Measurements from ENCODE around the gene ADARB2. TPM values are rescaled to one million over a fixed set of nuclear protein-coding genes. Genes with fewer than 3 reads are reported as not detected.

Gene ADARB2
- total RNA-seq, 4 donors from 2014 or later, result 0.13 to 6.1 (median 0.57) TPM

DNA sequence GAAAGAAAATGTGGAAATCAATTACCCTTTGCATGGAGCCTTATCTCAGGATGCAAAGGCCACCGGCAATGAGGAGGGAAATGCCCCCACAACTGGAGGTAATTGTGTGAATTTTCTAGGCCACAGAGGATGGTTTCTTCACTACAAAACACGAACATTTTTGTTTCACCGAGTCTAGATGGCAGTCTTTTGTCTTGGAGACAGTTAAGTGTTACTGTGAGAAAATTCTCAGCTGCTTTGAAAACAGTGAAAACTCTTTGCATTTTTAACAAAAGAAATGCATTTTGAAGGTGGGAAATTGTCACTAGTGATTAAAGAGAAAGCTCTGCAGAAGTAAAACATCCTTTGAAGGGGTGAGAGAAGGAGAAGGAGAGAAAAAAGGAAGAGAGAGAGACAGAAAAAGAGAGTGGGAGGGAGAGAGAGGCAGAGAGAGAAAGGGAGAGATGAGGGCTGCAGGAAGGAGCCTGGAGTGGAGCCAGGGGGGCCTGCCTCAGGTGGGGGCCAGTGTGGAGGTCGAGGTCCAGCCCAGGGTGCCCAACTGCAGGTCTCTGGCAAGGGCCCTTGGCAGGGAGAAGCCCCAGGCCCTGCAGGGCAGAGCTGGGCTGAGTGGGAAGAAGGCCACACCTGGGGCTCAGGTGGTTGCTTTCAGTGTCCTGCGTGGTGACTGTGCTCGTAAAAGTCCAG, 261.4 kb downstream of the ADARB2 start:
- DNase-seq (ENCODE audit: low spot score) (no peak), ATAC-seq (ENCODE audit: low FRiP score) (no peak)
- TF ChIP-seq, protein P1, sequence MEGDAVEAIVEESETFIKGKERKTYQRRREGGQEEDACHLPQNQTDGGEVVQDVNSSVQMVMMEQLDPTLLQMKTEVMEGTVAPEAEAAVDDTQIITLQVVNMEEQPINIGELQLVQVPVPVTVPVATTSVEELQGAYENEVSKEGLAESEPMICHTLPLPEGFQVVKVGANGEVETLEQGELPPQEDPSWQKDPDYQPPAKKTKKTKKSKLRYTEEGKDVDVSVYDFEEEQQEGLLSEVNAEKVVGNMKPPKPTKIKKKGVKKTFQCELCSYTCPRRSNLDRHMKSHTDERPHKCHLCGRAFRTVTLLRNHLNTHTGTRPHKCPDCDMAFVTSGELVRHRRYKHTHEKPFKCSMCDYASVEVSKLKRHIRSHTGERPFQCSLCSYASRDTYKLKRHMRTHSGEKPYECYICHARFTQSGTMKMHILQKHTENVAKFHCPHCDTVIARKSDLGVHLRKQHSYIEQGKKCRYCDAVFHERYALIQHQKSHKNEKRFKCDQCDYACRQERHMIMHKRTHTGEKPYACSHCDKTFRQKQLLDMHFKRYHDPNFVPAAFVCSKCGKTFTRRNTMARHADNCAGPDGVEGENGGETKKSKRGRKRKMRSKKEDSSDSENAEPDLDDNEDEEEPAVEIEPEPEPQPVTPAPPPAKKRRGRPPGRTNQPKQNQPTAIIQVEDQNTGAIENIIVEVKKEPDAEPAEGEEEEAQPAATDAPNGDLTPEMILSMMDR (IDR thresholded peaks at IDR 0.05), result no peak

DNA sequence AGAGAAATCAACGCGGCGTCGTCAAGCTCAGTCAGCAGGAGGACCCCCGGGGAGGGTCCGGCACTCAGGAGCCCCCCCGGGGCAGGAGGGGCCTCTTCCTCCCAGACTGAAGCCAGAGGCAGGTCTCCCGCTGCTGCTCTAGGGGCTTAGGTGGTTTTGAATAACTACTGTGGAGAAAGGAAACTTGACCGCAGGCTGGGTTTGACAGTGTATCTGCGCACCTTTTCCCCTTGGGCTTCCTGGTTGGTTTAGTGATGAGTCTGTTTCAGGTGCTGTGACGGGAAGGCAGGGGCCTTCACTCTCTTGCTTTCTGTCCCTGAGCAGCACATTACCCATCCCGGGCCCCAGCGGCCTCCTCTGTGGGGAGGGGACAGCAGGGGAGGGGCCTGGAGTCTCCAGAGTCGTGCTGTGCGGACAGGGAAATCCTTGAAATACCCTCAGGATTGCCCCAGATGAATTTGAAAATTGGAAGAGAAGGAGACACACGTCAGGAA, 262.2 kb downstream of the ADARB2 start:
- no peak for ATAC-seq (ENCODE audit: low FRiP score)
- TF ChIP-seq, protein P1 (IDR thresholded peaks at IDR 0.05), result no peak
- no peak for DNase-seq (ENCODE audit: low spot score)

DNA sequence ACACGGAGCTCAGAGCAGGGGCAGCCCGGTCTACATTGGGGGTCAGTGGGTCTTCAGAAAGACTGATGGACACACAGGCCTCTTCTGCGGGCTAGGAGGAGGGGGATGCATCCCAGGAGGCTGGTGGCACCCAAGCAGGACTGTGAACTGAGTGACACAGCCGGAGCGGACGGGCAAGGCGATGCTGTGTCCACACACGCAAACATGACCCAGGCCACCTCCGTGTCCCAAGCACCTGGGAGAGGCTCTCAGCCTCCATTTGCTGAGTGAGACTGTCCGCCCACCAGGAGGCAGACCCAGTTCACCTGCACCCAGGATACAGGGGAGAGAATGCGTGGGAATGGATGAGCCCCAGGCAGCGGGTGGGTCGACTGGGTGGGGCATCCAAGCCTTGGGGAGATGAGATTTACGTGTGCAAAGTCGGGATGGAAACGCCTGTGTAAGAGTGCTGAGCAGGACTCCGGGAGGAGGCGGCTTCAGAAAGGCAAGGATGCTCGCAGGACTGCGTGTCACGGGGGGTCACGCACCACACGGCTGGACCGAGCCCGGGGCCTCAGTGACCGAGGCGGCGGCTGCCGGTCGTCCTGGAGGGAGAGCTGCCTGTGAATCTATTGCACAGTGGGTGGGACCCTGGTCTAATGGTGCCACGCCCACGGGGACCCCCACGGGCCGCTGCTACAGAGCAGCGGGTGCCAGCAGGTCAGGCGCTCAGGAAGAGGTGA, 262.8 kb downstream of the ADARB2 start:
- TF ChIP-seq, protein P1 (IDR thresholded peaks at IDR 0.05), result no peak
- ATAC-seq (ENCODE audit: low FRiP score) (no peak), DNase-seq (ENCODE audit: low spot score) (no peak)

GRCh38 chr10:1473874-1474273, 263.5 kb downstream of the ADARB2 start:
- TF ChIP-seq, protein P1 (IDR thresholded peaks at IDR 0.05), result no peak
- ATAC-seq (ENCODE audit: low FRiP score) (no peak), DNase-seq (ENCODE audit: low spot score) (no peak)

DNA sequence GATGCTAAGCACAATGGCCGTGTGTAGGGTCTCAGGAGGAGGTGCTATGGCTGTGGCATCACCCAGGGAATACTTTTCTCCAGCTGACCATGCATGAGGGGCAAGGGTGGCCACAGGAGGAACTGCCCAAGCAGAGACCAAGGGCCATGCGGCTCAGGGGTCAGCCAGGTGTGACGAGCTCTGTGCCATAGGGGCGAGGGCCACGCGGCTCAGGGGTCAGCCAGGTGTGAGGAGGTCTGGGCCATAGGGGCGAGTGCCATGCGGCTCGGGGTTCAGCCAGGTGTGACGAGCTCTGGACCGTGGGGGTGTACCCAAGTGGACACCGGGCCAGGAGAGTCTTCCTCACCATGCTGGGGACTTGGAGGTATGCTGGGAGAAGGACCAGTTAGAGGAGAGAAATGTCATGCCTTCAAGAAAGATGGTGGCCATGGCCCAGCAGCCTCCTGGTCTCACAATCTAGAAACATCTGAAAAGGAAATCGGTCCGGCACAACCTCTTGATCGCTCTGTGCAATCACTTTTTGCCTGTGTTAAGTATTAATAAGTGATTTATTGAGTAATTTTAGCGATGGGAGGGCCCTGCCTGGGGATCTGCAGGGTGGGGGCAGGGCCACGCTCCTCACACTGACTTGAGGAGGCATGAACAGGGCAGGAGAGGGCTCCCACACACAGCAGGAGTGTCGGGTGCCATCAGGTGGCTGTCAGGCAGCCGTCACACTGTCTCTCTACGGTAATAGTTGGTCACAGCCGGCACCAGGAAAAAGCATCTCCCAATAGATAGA, 265.0 kb downstream of the ADARB2 start:
- ATAC-seq (ENCODE audit: low FRiP score) (no peak), DNase-seq (ENCODE audit: low spot score) (no peak)
- TF ChIP-seq, protein P1 (IDR thresholded peaks at IDR 0.05), result no peak

DNA sequence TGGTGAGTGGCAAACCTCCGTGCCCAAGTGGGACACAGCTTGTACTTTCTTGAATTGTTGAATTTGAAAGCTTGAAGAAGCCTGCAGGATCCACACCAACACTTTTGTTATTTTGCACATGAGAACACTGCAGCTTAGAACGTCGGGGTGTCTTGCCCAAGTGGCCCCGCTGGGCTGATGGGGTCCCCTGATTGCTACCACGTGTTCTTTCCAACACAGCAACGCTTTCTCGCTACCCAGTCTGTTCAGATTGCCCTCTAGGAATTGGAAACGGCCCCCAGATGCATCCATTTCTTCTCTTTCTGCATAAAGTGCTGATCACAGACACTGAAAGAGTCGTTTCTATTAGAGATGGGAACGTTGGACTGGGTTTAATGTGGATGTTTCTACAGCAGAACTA, 268.5 kb downstream of the ADARB2 start:
- TF ChIP-seq, protein P1 (IDR thresholded peaks at IDR 0.05), result no peak
- ATAC-seq (ENCODE audit: low FRiP score) (no peak), DNase-seq (ENCODE audit: low spot score) (no peak)
